Amniotic stem cell (primary cell): Measurements from ENCODE around the gene ITM2C.

Experiments used
- DNase-seq: peaks from one replicate; lab custom pipeline; 2025; lab: John Stamatoyannopoulos, UW

ITM2C gene

DNA sequence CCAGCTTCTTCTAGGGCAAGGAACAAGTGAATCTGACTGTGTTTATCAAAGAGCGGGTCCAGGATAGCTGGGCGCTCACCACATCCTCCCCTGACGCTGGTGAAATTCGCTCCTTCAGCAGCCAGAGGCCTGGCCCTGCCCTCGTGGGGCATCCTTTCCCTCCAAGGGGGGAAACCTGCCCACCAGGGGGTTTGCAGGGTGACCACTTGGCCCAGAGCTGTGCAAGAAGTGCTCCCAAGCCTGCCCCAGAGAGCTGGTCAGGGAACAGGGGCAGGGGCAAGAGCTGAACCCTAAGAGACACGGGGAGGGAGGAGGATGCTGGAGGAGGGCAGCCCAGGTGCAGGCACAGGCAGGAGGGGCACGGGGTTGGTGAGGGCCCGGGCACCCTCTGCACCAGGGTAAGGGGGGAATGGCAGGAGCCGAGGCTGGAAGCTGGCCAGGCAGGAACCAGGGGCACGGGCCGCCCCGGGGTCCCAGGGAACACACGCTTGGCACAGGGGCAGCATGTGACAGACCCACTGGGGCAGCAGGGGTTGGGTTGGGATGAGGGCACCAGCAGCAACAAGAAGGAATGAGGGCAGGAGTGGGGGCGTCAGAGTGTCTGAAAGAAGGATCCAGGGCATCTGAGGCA lies 63.1 kb downstream of the ITM2C start:
- DNase-seq: no peak
